Lower leg skin (tissue), 4 donors: ENCODE measurements around the gene TYW1. TPM values are rescaled to one million over a fixed set of nuclear protein-coding genes. Genes with fewer than 3 reads are reported as not detected.
"Not testable (repeated sequence)": the region's sequence is repeated elsewhere in the genome, so short reads cannot be mapped to it uniquely, and the experiment has no call there.

Experiments
- DNase-seq, 2 donors: peaks; one replicate each; pipeline ENCODE4 v3.0.0-alpha.2; 2019; ENCODE audit warnings: low spot score in 2 of 2
- H3K4me3 ChIP-seq: fragments of 200-600 bp; sonication (generic); 2 replicates; pipeline ENCODE4 v1.5.1; 2017; ENCODE audit warnings: mild to moderate bottlenecking, low read depth; ENCODE audit not compliant: poor library complexity, severe bottlenecking
- POLR2A ChIP-seq, 2 donors: fragments of 450-650 bp; IDR thresholded peaks; one replicate each; pipeline ENCODE4 v1.6.1; 2016 to 2017; ENCODE audit warnings: antibody characterized with exemption in 2 of 2, mild to moderate bottlenecking in 1 of 2, moderate library complexity in 1 of 2
- WGBS, 2 donors: methylation state at CpG; one replicate each; pipeline ENCODE4 v1.1.5; 2018; 5-methylcytosine and 5-hydroxymethylcytosine counted together
- intact Hi-C: fragments of 100-400 bp; cut with DNase I; formaldehyde crosslinking; loops from one replicate; pipeline ENCODE4 v1.15.0; 2023; ENCODE audit warnings: low total_unique reads
- total RNA-seq, 4 donors: library from RNA; depleted of rRNA; stranded (reverse); fragments of >200 nt; gene quantifications; one replicate each; pipeline ENCODE4 v1.1.0, GENCODE V29; 2016
- TF ChIP-seq, protein P1 (sequence below), 3 donors: fragments of 450-650 bp; IDR thresholded peaks; one replicate each; pipeline ENCODE4 v1.5.1; 2016; ENCODE audit warnings: antibody characterized with exemption in 3 of 3, mild to moderate bottlenecking in 3 of 3, moderate library complexity in 2 of 3

The TYW1 gene, protein sequence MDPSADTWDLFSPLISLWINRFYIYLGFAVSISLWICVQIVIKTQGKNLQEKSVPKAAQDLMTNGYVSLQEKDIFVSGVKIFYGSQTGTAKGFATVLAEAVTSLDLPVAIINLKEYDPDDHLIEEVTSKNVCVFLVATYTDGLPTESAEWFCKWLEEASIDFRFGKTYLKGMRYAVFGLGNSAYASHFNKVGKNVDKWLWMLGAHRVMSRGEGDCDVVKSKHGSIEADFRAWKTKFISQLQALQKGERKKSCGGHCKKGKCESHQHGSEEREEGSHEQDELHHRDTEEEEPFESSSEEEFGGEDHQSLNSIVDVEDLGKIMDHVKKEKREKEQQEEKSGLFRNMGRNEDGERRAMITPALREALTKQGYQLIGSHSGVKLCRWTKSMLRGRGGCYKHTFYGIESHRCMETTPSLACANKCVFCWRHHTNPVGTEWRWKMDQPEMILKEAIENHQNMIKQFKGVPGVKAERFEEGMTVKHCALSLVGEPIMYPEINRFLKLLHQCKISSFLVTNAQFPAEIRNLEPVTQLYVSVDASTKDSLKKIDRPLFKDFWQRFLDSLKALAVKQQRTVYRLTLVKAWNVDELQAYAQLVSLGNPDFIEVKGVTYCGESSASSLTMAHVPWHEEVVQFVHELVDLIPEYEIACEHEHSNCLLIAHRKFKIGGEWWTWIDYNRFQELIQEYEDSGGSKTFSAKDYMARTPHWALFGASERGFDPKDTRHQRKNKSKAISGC
- total RNA-seq = 10 to 100 TPM; 11.2 to 29.0 (median 17.3) TPM

DNA sequence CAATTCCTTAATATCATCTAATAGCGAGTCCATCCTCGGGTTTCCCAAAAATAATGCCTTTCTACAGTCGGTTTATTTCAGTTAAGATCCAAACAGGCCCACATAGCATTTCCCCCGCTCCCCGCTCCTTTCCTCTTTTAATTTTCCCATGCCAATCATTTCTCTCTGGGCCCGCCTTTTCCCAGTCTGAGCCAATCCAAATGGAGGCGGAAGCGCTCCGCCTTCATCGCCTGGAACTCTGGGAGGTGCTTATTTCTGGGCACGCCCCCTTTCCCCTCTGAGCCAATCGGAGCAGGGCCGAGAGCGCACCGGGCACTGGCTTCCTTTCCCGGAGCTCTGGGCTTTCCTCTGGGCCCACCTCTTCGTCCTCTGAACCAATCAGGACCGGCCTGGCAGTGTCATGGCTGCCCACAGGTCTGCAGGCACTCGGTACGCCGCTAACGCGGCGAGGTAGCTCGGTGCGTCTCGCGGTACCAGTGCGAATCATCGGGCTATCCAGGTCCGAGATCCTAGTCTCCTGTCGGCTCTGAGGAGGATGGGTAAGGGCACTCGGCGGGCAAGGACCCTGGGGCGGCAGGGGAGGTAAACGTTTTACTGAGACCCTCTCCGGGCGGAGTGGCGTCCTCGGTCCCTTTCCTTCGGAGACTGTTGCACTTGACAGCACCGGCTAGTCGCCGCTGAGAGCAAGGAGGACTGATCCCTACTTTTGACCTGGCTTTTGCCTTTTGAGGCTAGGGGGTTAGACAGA is at the start of gene TYW1:
Gene TYW1 (plus strand): TSS at position 390 of the 748 bp plus-strand sequence. CDS start 146 bp downstream, at position 536.
- DNase-seq = peak; percentile 99 to 100
- H3K4me3 ChIP-seq = peak within 1 kb of the TSS; percentile 68
- intact Hi-C loops = not testable (repeated sequence)
- 0 to 1% methylated on average over 35 to 43 of the region's 44 CpGs for WGBS, 2 donors

DNA sequence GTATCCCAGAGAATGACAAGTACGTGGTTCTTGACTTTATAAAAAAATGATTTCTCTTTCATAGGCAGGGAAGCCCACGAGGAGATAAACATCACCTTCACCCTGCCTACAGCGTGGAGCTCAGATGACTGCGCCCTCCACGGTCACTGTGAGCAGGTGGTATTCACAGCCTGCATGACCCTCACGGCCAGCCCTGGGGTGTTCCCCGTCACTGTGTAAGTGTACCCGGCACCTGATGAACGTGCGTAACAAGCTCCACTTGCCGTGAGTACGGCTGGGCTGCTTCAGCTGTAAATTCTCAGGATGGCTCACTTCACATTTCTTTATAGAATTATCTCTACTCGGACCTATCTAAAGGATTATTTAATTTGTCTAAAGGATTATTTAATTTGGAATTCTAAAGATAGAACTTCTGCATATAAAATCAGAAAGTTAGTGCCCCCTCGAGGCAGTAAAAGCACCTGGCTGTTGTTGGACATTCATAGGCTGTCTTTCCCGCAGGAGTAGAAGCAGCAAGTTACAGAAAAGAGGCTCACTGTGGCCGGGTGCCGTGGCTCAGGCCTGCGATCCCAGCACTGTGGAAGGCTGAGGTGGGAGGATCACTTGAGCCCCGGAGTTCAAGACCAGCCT is 48.0 kb upstream of the TYW1 start:
- H3K4me3 ChIP-seq = no peak overlapping the region
- TF ChIP-seq, protein P1, sequence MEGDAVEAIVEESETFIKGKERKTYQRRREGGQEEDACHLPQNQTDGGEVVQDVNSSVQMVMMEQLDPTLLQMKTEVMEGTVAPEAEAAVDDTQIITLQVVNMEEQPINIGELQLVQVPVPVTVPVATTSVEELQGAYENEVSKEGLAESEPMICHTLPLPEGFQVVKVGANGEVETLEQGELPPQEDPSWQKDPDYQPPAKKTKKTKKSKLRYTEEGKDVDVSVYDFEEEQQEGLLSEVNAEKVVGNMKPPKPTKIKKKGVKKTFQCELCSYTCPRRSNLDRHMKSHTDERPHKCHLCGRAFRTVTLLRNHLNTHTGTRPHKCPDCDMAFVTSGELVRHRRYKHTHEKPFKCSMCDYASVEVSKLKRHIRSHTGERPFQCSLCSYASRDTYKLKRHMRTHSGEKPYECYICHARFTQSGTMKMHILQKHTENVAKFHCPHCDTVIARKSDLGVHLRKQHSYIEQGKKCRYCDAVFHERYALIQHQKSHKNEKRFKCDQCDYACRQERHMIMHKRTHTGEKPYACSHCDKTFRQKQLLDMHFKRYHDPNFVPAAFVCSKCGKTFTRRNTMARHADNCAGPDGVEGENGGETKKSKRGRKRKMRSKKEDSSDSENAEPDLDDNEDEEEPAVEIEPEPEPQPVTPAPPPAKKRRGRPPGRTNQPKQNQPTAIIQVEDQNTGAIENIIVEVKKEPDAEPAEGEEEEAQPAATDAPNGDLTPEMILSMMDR (IDR thresholded peaks at IDR 0.05) = no peak
- TF ChIP-seq POLR2A (IDR thresholded peaks at IDR 0.05) = no peak
- intact Hi-C loops = no loop called here
- 90 to 91% methylated on average over 19 of the region's 19 CpGs for WGBS, 2 donors
- no peak for DNase-seq

DNA sequence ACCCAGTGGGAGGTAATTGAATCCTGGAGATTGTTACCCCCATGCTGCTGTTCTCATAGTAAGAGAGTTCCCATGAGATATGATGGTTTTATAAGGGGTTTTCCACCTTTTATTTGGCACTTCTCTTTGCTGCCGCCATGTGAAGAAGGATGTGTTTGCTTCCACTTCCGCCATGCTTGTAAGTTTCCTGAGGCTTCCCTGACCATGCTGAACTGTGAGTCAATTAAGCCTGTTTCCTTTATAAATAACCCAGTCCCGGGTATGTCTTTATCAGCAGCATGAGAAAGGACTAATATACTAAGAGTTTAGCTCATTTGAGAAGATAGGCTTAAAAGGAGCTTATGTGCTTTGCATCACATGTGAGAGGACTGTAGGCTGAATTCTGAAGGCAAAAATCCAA is 46.3 kb upstream of the TYW1 start:
- intact Hi-C loops = no loop called here
- TF ChIP-seq POLR2A (IDR thresholded peaks at IDR 0.05) = no peak
- TF ChIP-seq, protein P1 (IDR thresholded peaks at IDR 0.05) = no peak
- H3K4me3 ChIP-seq = no peak overlapping the region

DNA sequence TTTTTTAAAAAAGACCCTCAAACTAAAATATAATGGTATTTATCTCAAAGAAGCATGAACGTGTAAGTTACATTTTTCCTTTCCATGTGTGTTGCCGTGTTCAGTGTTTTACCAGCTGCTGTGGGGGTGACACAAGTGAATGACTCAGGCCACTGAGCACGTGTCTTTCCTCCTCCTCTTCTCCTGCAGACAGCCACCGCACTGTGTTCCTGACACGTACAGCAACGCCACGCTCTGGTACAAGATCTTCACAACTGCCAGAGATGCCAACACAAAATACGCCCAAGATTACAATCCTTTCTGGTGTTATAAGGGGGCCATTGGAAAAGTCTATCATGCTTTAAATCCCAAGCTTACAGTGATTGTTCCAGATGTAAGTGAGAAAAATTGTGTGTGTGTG is 45.9 kb upstream of the TYW1 start:
- no peak overlapping the region for H3K4me3 ChIP-seq
- 90 to 92% methylated on average over 8 of the region's 8 CpGs for WGBS, 2 donors
- no peak for TF ChIP-seq POLR2A (IDR thresholded peaks at IDR 0.05)
- TF ChIP-seq, protein P1 (IDR thresholded peaks at IDR 0.05) = no peak
- intact Hi-C loops = no loop called here
- DNase-seq = no peak

More for the DNA sequence above, 46.3 kb upstream of the TYW1 start:
- 80 to 81% methylated on average over 3 of the region's 3 CpGs for WGBS, 2 donors
- no peak for DNase-seq

DNA sequence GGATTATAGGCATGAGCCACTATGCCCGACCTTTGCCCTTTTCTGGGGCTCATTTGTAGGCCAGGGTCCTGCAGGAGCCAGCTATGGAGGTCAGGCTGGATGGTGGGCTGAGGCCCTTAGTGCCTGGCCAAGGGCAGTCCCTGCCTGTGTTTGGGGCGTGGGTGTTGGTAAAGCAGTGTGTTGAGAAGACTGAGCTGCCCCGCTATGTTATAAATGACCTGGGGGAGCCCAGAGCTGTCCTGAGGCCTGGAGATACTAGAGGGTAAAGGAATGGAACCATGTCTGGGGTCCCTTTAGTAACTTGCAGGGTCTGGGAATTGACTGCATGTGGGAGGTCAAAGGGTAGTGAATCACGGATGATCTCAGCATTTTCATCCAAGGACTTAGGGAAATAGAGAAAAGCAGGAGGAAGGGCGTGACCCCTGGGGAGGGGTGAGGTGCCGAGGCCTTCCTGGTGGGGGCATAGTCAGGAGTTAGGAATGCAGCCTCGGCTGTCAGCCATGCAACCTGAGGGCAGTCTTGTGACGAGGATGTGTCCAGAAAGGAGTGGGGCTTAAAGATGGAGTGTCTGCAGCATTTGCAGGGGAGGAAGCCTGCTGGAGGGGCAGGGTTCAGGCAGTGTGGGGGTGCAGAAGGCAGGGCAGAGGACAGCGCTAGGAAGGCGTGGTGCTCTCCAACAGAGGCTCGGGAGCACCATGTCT is 44.1 kb upstream of the TYW1 start:
- intact Hi-C loops = no loop called here
- WGBS, 2 donors = 67 to 76% methylated on average over 11 of the region's 11 CpGs
- no peak for DNase-seq
- no peak overlapping the region for H3K4me3 ChIP-seq
- TF ChIP-seq, protein P1 (IDR thresholded peaks at IDR 0.05) = no peak
- no peak for TF ChIP-seq POLR2A (IDR thresholded peaks at IDR 0.05)
